GM21528 (cell line): Measurements from ENCODE around the gene PHEX.

Experiments used
- ATAC-seq: cut with Tn5 transposase; IDR thresholded peaks from one replicate; pipeline ENCODE4 v1.9.1; 2021; ENCODE audit warnings: mild to moderate bottlenecking, moderate library complexity; ENCODE audit not compliant: unreplicated experiment, low FRiP score

PHEX gene

GRCh38 chrX:22097012-22097694 lies 65.0 kb downstream of the PHEX start:
- ATAC-seq = no peak

DNA sequence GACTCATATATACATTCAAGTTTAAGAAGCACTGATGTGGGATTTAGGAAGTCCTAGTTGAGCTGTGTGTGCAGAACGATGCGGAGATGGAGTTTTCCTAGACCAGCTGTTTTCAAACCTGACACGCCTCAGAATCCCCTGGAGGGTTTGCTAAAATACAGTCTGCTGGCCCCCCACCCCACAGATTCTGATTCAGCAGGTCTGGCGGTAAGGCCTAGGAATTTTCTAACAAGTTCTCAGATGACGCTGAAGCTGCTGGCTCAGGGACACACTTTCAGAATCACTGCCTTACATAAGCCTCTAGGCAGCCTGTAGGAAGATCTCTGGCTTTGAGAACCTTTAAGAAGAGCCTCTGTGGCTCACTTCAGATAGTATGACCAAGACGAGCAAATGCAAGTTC lies 73.1 kb downstream of the PHEX start:
- ATAC-seq = no peak

DNA sequence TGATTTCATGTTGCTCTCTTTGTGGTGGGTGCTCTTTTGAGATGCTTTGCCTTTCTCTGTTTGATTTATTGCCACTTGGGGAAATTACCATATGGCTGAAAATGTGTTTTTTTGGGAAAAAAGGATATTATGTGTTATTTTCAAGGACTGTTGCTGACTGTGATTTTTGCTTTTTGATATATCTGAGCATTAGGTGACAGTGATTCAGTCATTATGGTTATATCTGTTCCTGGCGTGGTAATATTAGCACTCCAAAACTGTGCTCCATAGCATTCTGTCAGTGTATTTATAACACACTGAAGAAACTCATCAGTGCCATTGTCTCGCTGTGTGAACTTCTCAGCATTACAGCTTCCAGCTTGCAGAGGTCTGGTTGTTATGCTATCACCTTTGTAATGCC lies 73.8 kb downstream of the PHEX start:
- no peak for ATAC-seq

DNA sequence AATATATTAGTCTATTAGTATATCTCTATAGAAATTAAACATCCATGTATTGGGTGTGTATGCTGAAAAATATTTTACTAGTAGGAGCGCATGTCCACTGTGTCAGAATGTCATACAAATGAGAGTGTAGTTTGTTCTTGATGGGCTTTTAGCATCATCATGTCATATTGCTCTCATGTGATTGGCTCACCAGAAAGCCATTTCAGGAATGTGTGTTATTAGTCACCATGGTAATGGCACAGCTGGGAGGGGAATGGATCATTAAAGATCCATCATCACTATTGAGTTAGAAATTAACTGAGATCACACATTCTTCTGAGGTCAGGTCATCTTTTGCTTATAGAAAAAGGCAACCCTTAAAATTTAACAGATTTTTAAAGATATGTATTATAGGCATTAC lies 77.3 kb downstream of the PHEX start:
- no peak for ATAC-seq

DNA sequence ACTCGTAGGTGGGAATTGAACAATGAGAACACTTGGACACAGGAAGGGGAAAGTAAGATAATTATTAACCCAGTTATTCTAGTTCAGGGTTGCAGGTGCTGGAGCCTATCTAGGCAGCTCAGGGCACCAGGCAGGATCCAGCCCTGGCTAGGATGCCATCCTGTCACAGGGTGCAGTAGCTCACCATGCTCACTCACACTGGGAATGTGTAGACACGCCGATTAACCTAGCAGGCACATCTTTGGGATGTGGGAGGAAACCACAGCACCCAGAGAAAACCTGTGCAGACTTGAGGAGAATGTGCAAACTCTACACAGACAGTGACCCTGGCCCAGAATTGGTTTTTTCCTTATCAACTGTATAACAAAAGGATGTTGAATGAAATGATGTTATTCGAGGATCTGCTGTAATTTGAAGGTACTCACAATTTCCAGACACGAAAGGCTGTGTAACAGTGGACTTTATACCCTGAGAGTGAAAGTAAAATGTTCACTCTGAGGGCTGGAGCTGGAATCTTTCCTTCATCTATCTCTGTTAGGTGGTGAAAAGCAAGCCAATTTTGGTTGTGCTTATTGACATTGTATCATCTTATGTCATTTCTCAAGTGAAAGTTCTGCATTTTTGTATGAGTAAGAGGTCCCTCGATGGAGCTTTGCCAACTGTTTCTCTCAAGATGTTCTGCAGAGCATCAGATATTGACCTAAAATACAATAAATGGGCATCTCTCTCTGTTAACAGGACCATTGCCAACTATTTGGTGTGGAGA lies 78.8 kb downstream of the PHEX start:
- no peak for ATAC-seq

DNA sequence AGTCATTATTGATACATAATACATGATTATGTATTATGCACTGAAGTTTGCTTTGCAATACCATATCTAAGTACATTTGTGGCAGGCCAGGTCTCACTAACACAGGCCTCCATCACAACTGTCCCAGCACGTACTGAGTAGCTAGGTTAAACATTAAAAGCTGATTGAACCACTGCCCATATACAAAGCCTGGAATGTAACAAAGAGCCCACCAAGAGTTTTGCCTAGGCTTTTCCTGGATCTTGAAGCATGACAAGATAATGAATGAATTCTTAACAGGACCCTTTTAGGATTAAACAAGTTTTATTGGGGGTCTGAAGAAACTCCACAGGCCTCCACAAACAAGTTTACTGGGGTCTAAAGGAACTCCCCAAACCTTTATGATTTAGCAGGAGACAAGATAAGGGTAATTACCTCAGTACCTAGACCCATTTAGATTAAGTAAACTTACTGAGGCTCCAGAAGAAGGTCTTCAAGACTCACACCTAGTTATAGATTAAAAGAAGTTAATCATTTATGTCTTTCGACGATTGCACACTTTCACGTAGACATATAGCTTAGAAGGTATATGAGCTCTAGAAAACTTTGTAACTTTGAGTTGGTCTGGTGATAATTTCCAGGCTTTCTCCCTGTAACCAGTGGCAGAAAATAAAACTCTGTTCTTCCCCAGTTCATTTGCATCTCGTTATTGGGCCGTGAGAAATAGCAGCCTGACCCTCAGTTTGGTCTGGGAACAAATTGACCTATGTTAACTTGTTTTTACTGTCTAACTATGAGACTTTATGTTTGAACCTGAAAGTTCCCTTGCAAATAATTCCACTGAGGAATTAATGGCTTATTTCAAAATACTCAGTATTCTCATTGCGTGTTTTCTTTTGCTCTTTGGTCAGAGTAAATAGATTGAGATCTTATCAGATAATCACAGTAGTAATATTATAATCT lies 84.8 kb downstream of the PHEX start:
- ATAC-seq = no peak

DNA sequence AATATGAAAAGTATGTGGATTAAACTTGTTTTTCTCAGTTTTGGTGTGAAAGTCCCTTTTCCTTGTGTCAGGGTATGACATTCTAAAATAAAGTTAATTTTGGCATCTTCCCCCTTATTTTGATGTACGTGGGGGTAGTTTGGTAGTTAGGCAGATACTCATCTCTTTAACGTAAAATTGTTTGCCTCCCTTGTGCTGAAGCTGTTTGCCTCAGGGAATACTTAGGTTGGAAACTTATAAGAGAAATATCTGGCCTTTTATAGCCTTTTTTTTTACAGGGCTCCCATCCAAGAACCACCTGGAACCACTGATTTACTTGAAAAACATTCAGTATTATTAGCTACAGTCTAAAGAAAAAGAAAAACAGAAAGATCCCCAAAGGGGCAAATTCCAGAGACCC lies 85.5 kb downstream of the PHEX start:
- ATAC-seq = no peak

DNA sequence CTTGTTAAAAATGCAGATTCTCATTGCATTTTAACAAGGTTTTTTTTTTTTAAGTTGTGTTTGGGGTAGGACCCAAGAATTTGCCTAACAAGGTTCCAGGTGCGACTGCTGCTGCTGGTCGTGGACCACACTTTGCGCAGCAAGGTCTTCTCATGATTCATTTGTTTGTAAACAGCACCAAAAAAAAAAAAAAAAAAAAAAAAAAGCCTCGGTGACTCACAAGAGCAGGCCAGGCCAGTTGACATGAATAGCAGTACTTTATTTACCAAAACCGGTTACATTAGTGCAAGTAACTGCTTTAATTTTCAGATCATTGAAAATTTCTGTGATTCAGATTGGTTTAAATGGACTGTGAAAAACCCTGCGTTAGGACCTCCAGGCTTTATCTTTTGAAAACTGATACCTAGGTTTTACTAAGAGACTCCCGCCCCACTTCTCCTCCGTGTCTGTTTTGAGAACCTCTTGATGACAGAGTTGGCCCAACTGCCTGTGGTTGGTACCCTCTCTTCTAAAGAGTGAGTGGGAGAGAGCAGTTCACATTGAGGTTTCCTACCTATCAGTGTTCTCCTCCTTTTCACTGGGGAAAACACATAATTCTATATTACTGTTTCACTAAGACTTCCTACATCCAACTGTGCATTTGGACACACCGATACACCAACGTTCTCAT lies 86.2 kb downstream of the PHEX start:
- ATAC-seq = no peak

DNA sequence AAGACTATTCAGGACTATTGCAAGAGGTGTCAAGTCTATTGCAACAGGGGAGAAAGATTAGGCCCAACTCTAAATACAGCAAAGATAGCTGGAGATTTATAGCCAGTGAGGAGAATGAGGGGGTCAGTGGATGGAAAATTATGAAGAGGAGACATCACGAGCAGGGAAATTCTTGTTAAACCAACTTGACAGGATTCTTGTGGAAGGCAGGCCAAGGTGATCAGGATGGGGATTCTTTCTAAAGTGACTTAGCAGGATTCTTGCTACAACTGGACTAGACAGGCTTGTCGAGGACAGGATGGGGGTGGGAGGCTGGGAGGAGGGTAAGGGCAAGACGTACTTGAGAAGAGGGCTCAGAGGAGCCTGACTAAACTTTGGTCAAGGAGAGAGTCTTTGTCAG lies 89.0 kb downstream of the PHEX start:
- no peak for ATAC-seq

DNA sequence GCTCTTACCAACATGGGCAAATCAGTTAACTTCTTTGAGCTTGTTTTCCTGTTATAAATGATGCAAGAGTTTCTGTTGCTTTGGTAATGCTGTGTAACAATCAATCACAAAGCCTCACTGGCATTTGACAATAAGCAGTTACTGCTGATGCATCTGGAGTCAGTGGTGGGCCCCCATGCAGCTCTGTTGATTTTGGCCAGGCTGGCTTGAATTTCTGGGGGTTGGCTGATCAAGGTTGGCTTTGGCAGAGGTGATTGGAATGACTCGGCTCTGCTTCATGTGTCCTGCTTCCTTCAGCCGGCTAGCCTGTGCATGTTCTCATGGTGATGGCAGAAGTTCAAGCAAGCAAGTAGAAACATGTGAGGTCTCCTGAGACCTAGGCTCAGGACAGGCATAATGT lies 90.4 kb downstream of the PHEX start:
- ATAC-seq = no peak

DNA sequence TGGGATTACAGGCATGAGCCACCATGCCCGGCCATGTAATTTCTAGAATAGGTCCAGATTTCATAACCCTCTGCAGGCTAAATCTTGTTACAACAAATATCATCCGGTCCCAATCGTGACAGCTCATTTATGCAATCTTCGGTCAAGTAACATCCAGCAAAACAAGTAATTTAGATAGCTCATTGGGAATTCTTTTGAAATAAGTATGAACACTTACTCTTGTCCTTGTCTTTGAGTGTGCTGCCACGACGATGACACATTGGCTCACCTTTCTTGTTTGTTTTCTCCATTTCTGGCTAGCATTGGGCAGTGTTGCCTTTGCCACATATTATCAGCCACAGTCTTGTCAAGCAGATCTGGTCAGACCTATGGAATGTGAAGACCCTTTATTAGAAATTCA lies 92.0 kb downstream of the PHEX start:
- no peak for ATAC-seq

DNA sequence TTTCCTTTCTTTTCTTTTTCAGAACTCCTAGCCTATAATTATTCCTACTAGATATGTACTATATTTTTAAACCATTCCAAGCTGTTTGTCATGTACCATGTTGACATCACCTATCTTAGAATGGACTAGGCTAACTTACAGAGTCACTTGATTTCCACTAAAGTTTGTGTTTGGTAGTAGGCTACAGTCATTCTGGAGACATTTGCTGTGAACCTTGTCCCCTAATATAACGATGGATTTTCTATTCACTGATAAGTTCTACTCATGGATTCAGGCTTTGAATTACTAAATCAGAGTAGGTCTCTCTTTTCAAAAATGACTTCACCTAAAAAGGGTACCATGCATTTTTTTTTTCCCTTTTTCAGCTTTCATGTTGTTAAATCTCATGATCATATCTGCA lies 93.4 kb downstream of the PHEX start:
- no peak for ATAC-seq

DNA sequence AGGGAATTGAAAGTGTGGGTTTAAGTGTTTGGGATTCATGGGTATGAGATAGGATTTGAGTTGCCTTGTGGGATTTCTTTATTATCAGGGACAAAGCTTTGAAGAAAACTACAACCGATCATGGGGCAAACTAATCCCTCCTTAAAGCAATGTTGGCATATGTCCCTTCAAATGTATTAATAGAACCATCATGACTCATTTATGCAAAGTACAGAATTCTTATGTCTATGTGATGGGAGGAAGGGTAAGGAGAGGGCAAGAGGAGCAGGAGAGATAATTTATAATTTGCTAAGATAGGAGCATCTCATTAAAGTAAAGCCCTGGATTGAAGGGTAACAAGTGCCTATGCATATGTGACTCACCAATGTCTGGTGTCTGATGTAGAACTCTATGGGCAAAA lies 94.2 kb downstream of the PHEX start:
- ATAC-seq = no peak

DNA sequence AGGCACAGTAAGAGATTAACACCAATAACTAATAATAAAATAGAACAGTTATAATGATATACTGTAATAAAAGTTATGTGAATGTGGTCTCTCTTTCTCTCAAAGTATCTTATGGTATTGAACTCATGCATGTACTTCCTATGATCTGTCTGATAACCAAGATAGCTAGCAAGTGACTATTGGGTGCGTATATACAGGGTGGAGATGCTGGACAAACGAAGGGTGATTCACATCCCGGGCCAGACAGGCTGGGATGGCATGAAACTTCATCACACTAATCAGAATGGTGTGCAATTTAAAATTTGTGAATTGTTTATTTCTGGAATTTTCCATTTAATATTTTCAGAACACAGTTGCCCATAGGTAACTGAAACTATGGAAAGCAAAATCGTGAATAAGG lies 96.8 kb downstream of the PHEX start:
- ATAC-seq = no peak

DNA sequence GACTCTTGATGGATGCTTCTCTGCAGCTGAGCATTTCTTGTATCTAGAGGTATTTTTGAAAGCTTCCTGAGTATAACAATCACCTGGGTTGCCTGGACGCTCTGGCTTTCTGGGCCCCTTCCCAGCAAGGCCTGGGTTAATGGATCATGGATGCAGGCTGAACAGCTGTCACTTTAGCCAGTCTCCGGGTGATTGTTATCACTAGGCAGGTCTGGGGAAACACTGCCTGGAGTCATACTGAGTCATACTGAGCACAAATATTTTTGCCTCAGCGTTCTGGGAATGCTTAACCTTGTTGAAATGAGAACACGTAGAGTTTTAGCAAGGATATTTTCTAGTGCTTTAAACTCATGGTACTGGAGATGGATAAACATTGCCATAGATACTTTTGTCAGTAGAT lies 102.6 kb downstream of the PHEX start:
- no peak for ATAC-seq

DNA sequence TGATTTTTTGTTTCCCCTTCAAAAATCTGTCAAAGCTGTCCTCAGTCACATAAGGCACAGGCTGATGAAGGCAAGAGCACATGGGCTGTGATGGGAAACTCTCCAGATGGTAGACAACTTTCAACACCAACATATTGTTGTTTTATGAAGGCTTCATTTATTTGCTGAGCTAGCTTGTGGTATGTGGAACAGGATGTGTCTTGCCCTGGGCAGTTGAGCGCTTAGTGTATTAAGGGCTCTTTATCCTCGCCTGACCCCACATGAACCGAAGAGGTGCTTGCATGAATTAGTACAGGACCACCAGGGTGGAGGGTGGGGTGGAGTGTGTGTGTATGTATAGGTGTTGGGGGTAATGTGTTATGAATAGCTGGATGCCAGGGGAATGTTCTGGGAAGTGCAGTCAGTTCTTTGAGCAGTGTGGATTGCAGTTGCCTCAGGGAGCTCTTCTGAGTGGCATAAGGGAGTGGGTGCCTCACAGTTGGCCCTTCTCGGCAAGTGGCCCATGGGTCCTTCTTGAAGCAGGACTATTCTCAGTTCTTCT lies 103.1 kb downstream of the PHEX start:
- no peak for ATAC-seq

DNA sequence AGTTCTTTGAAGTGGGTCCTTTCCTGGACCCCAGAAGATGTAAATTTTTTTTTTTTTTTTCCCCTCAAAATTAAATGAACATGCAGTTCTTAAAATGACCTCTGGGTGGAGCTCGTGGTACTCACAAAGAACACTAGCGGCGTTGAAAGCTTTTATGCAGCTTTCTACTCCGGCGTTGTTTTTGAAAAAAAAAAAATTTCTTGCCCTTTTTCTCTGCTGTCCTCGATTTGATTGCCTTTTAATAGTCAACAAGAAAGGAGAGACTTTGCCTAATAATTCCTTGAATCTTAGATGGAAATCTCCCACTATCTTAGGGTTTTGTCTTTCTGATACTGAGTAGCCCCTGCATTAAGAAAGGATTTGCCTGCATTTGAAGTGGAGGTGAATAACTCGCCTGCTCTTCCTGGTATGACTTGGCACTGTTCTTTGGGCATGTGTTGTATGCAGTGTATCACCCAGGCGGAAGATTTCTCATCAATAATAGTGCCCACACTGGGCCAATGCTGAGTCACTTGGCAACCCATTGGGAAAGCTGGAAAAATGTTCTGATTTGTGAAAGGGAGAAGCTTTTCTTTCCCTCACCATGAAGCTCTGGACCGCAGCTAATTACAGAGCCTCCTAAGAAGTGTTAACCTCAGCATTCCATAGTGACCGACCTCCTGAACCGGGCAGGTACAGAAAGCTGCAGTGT lies 104.0 kb downstream of the PHEX start:
- ATAC-seq = no peak

GRCh38 chrX:22136711-22137110 lies 104.6 kb downstream of the PHEX start:
- ATAC-seq = no peak

DNA sequence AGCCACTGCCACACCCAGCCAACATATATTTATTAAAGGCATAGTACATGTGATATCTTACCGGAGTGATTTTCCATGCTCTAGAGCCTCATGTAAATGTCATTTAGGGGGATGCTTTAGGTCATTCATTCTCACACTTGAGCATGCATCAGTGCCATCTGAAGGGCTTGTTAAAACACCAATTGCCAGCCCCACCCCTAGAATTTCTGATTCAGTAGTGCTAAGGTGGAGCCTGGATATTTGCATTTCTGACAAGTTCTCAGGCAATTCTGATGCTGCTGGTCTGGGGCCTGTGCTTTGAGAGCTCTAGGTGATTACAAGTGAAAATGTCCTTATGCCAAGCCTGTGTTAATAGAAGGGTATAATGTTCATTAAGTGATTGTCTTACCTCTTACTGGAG lies 107.7 kb downstream of the PHEX start:
- ATAC-seq = no peak
